Upper lobe of left lung (tissue), 4 donors: ENCODE measurements around the gene UBE2L3.

ENCODE experiments used
- CTCF ChIP-seq, 6 experiments: fragments of 450-650 bp in 4 of 6; fragments of 200-600 bp in 2 of 6; sonication (generic) in 2 of 6; IDR thresholded peaks; one replicate each; pipeline ENCODE4 v1.5.1; 2016 to 2019; ENCODE audit warnings: antibody characterized with exemption in 6 of 6
- POLR2A ChIP-seq, 4 donors: fragments of 450-650 bp; IDR thresholded peaks; one replicate each; pipeline ENCODE4 v1.5.1; 2016 to 2017; ENCODE audit warnings: antibody characterized with exemption in 4 of 4, mild to moderate bottlenecking in 2 of 4
- POLR2AphosphoS5 ChIP-seq, 2 donors: sonication (generic); formaldehyde crosslinking; IDR thresholded peaks; one replicate each; pipeline ENCODE4 v1.5.1; 2017; ENCODE audit warnings: antibody characterized with exemption in 2 of 2

GRCh38 chr22:21666786-21667185 lies 99.3 kb downstream of the UBE2L3 start:
- no peak for TF ChIP-seq CTCF (IDR thresholded peaks at IDR 0.05)
- TF ChIP-seq POLR2A (IDR thresholded peaks at IDR 0.05), result no peak
- TF ChIP-seq POLR2AphosphoS5 (IDR thresholded peaks at IDR 0.05), result no peak
